GM12878 (cell line): Measurements from ENCODE around the gene LMX1A. TPM values are rescaled to one million over a fixed set of nuclear protein-coding genes. Genes with fewer than 3 reads are reported as not detected.

Experiments used
- ATAC-seq: fragments of 200-7000 bp; cut with Tn5 transposase; 3 replicates; pipeline ENCODE4 v1.9.1; 2020; ENCODE audit warnings: mild to moderate bottlenecking, moderate library complexity
- BruUV-seq: library from RNA; stranded (reverse); fragments of 400-500 nt; replicated peaks from 2 replicates; lab custom pipeline; 2021; lab: Mats Ljungman, UMichigan
- CTCF ChIA-PET: fragments of 300-600 bp; sonication (Branson Sonifier 250); formaldehyde crosslinking; extraction: SDS; loops from one replicate; lab custom pipeline; 2021; ENCODE audit warnings: inconsistent platforms; lab: Yijun Ruan, JAX
- POLR2A ChIA-PET: fragments of 350-600 bp; formaldehyde crosslinking; extraction: SDS; loops from one replicate; lab custom pipeline; 2021; ENCODE audit warnings: inconsistent platforms; lab: Charles Lee
- RAD21 ChIA-PET: fragments of 300-600 bp; sonication (Branson Sonifier 250); formaldehyde crosslinking; loops from one replicate; lab custom pipeline; 2023; ENCODE audit warnings: antibody characterized with exemption; ENCODE audit not compliant: unreplicated experiment; lab: Charles Lee
- SMC1A ChIA-PET: fragments of 300-600 bp; sonication (Branson Sonifier 250); formaldehyde crosslinking; loops from one replicate; lab custom pipeline; 2023; ENCODE audit not compliant: unreplicated experiment, uncharacterized antibody; lab: Charles Lee
- DNase-seq: peaks from one replicate; pipeline ENCODE4 v3.0.0-alpha.2; 2011; ENCODE audit warnings: low read depth, low spot score
- FAIRE-seq: peaks from 3 replicates; lab custom pipeline; 2011; peaks lifted over from hg19 to GRCh38; lab: Jason Lieb, UNC
- H2AFZ ChIP-seq: 2 replicates; pipeline ENCODE4 v1.6.0; 2011; ENCODE audit warnings: low read depth, low read length, control low read depth; ENCODE audit not compliant: control insufficient read depth
- H3K27ac ChIP-seq: 2 replicates; pipeline ENCODE4 v1.5.1; 2011; ENCODE audit warnings: control low read depth; ENCODE audit not compliant: control insufficient read depth, insufficient read depth
- H3K27me3 ChIP-seq, 2 experiments: replicated peaks in 1 of 2; 2 replicates each; pipeline versions ENCODE4 v1.6.0 to v1.6.1; 2011; ENCODE audit warnings: low read length in 1 of 2; ENCODE audit not compliant: control insufficient read depth in 2 of 2, insufficient read depth in 2 of 2
- H3K36me3 ChIP-seq, 2 experiments: 2 replicates each; pipeline ENCODE4 v1.5.1; 2011; ENCODE audit warnings: low read length in 1 of 2; ENCODE audit not compliant: control insufficient read depth in 2 of 2, insufficient read depth in 2 of 2
- H3K4me1 ChIP-seq: 2 replicates; pipeline ENCODE4 v1.6.1; 2011; ENCODE audit warnings: mild to moderate bottlenecking, low read length, moderate library complexity, mixed read lengths; ENCODE audit not compliant: control insufficient read depth, insufficient read depth
- H3K4me2 ChIP-seq: 2 replicates; pipeline ENCODE4 v1.6.0; 2011; ENCODE audit warnings: control low read depth; ENCODE audit not compliant: control insufficient read depth, insufficient read depth
- H3K4me3 ChIP-seq: fragments of 200-600 bp; sonication (generic); 2 replicates; pipeline ENCODE4 v1.5.1; 2016
- H3K79me2 ChIP-seq: 2 replicates; pipeline ENCODE4 v1.6.0; 2011; ENCODE audit warnings: low read length; ENCODE audit not compliant: control insufficient read depth, insufficient read depth
- H3K9ac ChIP-seq: 2 replicates; pipeline ENCODE4 v1.8.0; 2011; ENCODE audit warnings: low read length, control low read depth, mixed read lengths; ENCODE audit not compliant: control insufficient read depth, insufficient read depth
- H3K9me3 ChIP-seq: replicated peaks from 3 replicates; pipeline ENCODE4 v1.5.1; 2011; ENCODE audit warnings: mild to moderate bottlenecking, low read length; ENCODE audit not compliant: control insufficient read depth, insufficient read depth
- H4K20me1 ChIP-seq: 2 replicates; pipeline ENCODE4 v1.6.0; 2011; ENCODE audit not compliant: control insufficient read depth, insufficient read depth
- BHLHE40 ChIP-seq, 2 experiments: fragments of 450-650 bp in 1 of 2; IDR thresholded peaks; 2 replicates each; pipeline ENCODE4 v1.6.1; 2011 to 2017; ENCODE audit warnings: low read depth in 2 of 2, borderline replicate concordance in 1 of 2, improper control_type of control experiment in 1 of 2, low read length in 1 of 2, mild to moderate bottlenecking in 1 of 2
- CEBPB ChIP-seq, 2 experiments: fragments of 150-350 bp in 1 of 2; IDR thresholded peaks; 2 replicates each; pipeline ENCODE4 v1.6.1; 2012 to 2014; ENCODE audit warnings: low read depth in 2 of 2, low read length in 2 of 2, borderline replicate concordance in 1 of 2, inconsistent platforms in 1 of 2
- CHD4 ChIP-seq: fragments of 200-600 bp; sonication (generic); IDR thresholded peaks from 2 replicates; pipeline ENCODE4 v1.6.1; 2016; ENCODE audit warnings: mild to moderate bottlenecking
- MYB ChIP-seq: fragments of 150-350 bp; IDR thresholded peaks from 2 replicates; pipeline ENCODE4 v1.6.1; 2014; ENCODE audit warnings: mild to moderate bottlenecking, low read depth, low read length, borderline replicate concordance
- NR2C2 ChIP-seq: IDR thresholded peaks from 2 replicates; pipeline ENCODE4 v1.6.1; 2011; ENCODE audit warnings: borderline replicate concordance, low read depth; ENCODE audit not compliant: control insufficient read depth, insufficient read length
- REST ChIP-seq: IDR thresholded peaks from 2 replicates; pipeline ENCODE4 v1.6.1; 2012; ENCODE audit warnings: mild to moderate bottlenecking, low read depth, low read length
- RUNX3 ChIP-seq: IDR thresholded peaks from 2 replicates; pipeline ENCODE4 v1.6.1; 2012; ENCODE audit warnings: low read length, inconsistent platforms
- YBX1 ChIP-seq: fragments of 450-650 bp; IDR thresholded peaks from 2 replicates; pipeline ENCODE4 v1.6.1; 2016; ENCODE audit warnings: antibody characterized with exemption
- whole genome bisulfite sequencing: methylation state at CpG from one replicate; pipeline ENCODE4 v1.1.6; 2016; ENCODE audit warnings: low lambda C conversion rate; ENCODE audit not compliant: insufficient replicate concordance, insufficient coverage; ENCODE audit errors: missing lambda C conversion rate; 5-methylcytosine and 5-hydroxymethylcytosine counted together
- in situ Hi-C: fragments of 300-500 bp; cut with MboI; formaldehyde crosslinking; loops from 9 replicates; pipeline ENCODE4 v1.14.3; 2018; ENCODE audit warnings: mixed read lengths
- intact Hi-C: fragments of 100-400 bp; cut with micrococcal nuclease; formaldehyde crosslinking; loops from one replicate; pipeline ENCODE4 v1.14.2; 2022; ENCODE audit not compliant: unreplicated experiment
- polyA plus RNA-seq, 11 experiments: library from polyadenylated mRNA; depleted of rRNA in 4 of 11; unstranded in 6 of 11; stranded (reverse) in 5 of 11; fragments of >200 nt; fragmentation: Nextera tagmentation in 4 of 11; fragmentation: Illumina TruSeq in 1 of 11; extraction: Ambion mirVana in 4 of 11; extraction: Trizol in 1 of 11; gene quantifications; 1 replicate in 1 of 11; 2 replicates in 10 of 11; pipeline versions ENCODE4 v1.2.1 to v1.2.3, GENCODE V29; 2011 to 2016; ENCODE audit warnings: inconsistent platforms in 2 of 11, missing spikeins in 2 of 11, low read depth in 1 of 11
- total RNA-seq, 4 experiments: library from RNA; depleted of rRNA in 3 of 4; stranded (reverse); fragments of >200 nt in 3 of 4; fragmentation: Illumina TruSeq in 1 of 4; extraction: Trizol in 1 of 4; gene quantifications; 2 replicates each; pipeline versions ENCODE4 v1.2.1 to v1.2.3, GENCODE V29; 2013 to 2021

LMX1A gene
- total and polyA plus RNA-seq, 10 of the 15 experiments (the other 5 are each of a cell fraction or from before 2014, with no cell fraction given), result not detected

GRCh38 chr1:165296205-165296604 is 60.3 kb downstream of the LMX1A start:
- Histone ChIP-seq H3K79me2 (no peaks in the 10 kb centered on the region), H2AFZ (no peak overlapping the region), H3K9me3 (no peaks in the 10 kb centered on the region), H3K27ac (no peak overlapping the region), H3K9ac (no peak overlapping the region), H4K20me1 (no peaks in the 10 kb centered on the region), H3K4me2 (no peak overlapping the region), H3K27me3 (no peaks in the 10 kb centered on the region; a peak in 1 of 4 replicates), H3K4me1 (no peaks in the 10 kb centered on the region), H3K36me3 (no peaks in the 10 kb centered on the region), H3K4me3 (no peak overlapping the region)
- 3% methylated on average over 4 of the region's 4 CpGs for WGBS
- ChIA-PET RAD21 (no interaction called here), POLR2A (no interaction called here), CTCF (no interaction called here), SMC1A (no interaction called here)
- no peak for ATAC-seq
- in situ Hi-C loops, result no loop called here
- intact Hi-C loops, result no loop called here
- TF ChIP-seq REST (no peak), RUNX3 (no peak), CHD4 (no peak), NR2C2 (no peak), MYB (no peak), CEBPB (IDR thresholded peaks at IDR 0.05; ENCODE audit: borderline replicate concordance in 1 of 2, low read depth in 2 of 2, low read length in 2 of 2) (no peak), BHLHE40 (IDR thresholded peaks at IDR 0.05; ENCODE audit: borderline replicate concordance in 1 of 2, low read depth in 2 of 2, low read length in 1 of 2) (no peak), YBX1 (no peak)
- BruUV-seq, result no TSS peak
- DNase-seq, result no peak
- FAIRE-seq, result no peak
